Adrenal gland (tissue), 12 donors: Measurements from ENCODE around the gene NUP98. TPM values are rescaled to one million over a fixed set of nuclear protein-coding genes. Genes with fewer than 3 reads are reported as not detected.

Experiments
- DNase-seq, 7 donors: peaks; one replicate each; pipeline ENCODE4 v3.0.0-alpha.2; 2019 to 2020
- H3K27ac ChIP-seq, 5 donors: fragments of 200-600 bp; sonication (generic) in 4 of 5; 1 replicate in 3 of 5; 2 replicates in 2 of 5; pipeline versions ENCODE4 v1.5.1 to v1.8.0; 2016 to 2020; ENCODE audit warnings: mild to moderate bottlenecking in 1 of 5
- H3K27me3 ChIP-seq: fragments of 200-600 bp; 2 replicates; pipeline ENCODE4 v1.8.0; 2021
- H3K36me3 ChIP-seq, 2 donors: fragments of 200-600 bp; replicated peaks in 1 of 2; 1 replicate in 1 of 2; 2 replicates in 1 of 2; pipeline versions ENCODE4 v1.5.1 to v1.8.0; 2018 to 2022
- H3K4me1 ChIP-seq, 2 donors: fragments of 200-600 bp; replicated peaks in 1 of 2; 1 replicate in 1 of 2; 2 replicates in 1 of 2; pipeline versions ENCODE4 v1.5.1 to v1.8.0; 2018 to 2021
- H3K4me3 ChIP-seq, 4 donors: fragments of 200-600 bp; sonication (generic) in 3 of 4; one replicate each; pipeline ENCODE4 v1.5.1; 2016 to 2018
- H3K9me3 ChIP-seq, 3 donors: fragments of 200-600 bp; sonication (generic) in 1 of 3; replicated peaks in 1 of 3; 1 replicate in 2 of 3; 2 replicates in 1 of 3; pipeline versions ENCODE4 v1.5.1 to v1.8.0; 2016 to 2021
- CTCF ChIP-seq, 6 experiments: fragments of 450-650 bp in 4 of 6; fragments of 200-600 bp in 2 of 6; sonication (generic) in 1 of 6; IDR thresholded peaks; 1 replicate in 5 of 6; 2 replicates in 1 of 6; pipeline versions ENCODE4 v1.5.1 to v1.8.0; 2016 to 2021; ENCODE audit warnings: antibody characterized with exemption in 6 of 6, mild to moderate bottlenecking in 2 of 6, moderate library complexity in 1 of 6
- POLR2A ChIP-seq, 2 donors: fragments of 450-650 bp; IDR thresholded peaks; one replicate each; pipeline ENCODE4 v1.6.1; 2017; ENCODE audit warnings: antibody characterized with exemption in 2 of 2, mild to moderate bottlenecking in 2 of 2, moderate library complexity in 1 of 2
- WGBS, 4 donors: extraction: QIAGEN DNeasy Blood & Tissue Kit in 2 of 4; methylation state at CpG; one replicate each; pipeline versions ENCODE4 v1.1.5 to v1.1.7; 2013 to 2017; 5-methylcytosine and 5-hydroxymethylcytosine counted together
- intact Hi-C, 2 donors: fragments of 100-400 bp; cut with DNase I; formaldehyde crosslinking; loops; one replicate each; pipeline versions ENCODE4 v1.14.1 to v1.15.0; 2022 to 2023
- polyA plus RNA-seq, 3 donors: library from polyadenylated mRNA; stranded (reverse); fragments of 200-250 nt in 2 of 3; fragments of 350-450 nt in 1 of 3; fragmentation: Illumina TruSeq in 1 of 3; extraction: RNeasy Lipid Tissue Mini Kit (QIAGEN cat#74804) in 1 of 3; gene quantifications; one replicate each; pipeline ENCODE4 v1.2.3, GENCODE V29; 2013 to 2014
- total RNA-seq, 9 donors: library from RNA; depleted of rRNA in 4 of 9; stranded (reverse); fragments of >200 nt in 4 of 9; fragments of 120-200 nt in 1 of 9; fragmentation: NEBNext Ultra II Directional in 1 of 9; extraction: Animal tissue kit (Norgen Biotek cat#: 25700) in 1 of 9; gene quantifications; one replicate each; pipeline versions ENCODE4 v1.1.0 to v1.2.4, GENCODE V29; 2013 to 2023
- donor health status: healthy with polysubstance abuse.
- donor health status: Bipolar disorder and iron deficiency.
- donor health status: DM: yes; HTN: yes; CAD: no.
- donor health status: DM: no; HTN: no; CAD: no.
- donor health status: DM: no; HTN: no; CAD: no.
- donor health status: DM: yes; HTN: yes; CAD: no.

Gene NUP98
- total and polyA plus RNA-seq, 12 donors: 14.6 to 226 (median 56.9) TPM

- peaks cover 0 to 18% of the 10 kb centered on the region in 2 donors for H3K36me3 ChIP-seq
- DNase-seq: peak in 1 of 7 donors; percentile 71
- peak overlapping the region; percentile 17 to 86 (median 56) for H3K4me3 ChIP-seq
- H3K27ac ChIP-seq: peak overlapping the region; percentile 87 to 98 (median 93)
- TF ChIP-seq POLR2A (IDR thresholded peaks at IDR 0.05) (no peak), CTCF (IDR thresholded peaks at IDR 0.05) (no peak)
- no peaks in the 10 kb centered on the region for H3K9me3 ChIP-seq
- 0% methylated on average over 8 to 26 of the region's 26 CpGs for WGBS, 4 donors
- intact Hi-C loops: no loop called here
- H3K27me3 ChIP-seq: no peaks in the 10 kb centered on the region
- peaks cover 18 to 23% of the 10 kb centered on the region in 2 donors for H3K4me1 ChIP-seq
Observed at GRCh38 chr11:3796801-3797328, 489 bp downstream of the NUP98 start.

GRCh38 chr11:3796346-3796745 lies 1.0 kb downstream of the NUP98 start:
- intact Hi-C loops: no loop called here
- Histone ChIP-seq H3K27ac (peak overlapping the region in 3 of 5 donors; percentile 93 to 98 (median 98)), H3K9me3 (no peaks in the 10 kb centered on the region), H3K27me3 (no peaks in the 10 kb centered on the region), H3K4me1 (peaks cover 18 to 23% of the 10 kb centered on the region in 2 donors), H3K4me3 (peak overlapping the region in 3 of 4 donors; percentile 17 to 86 (median 68)), H3K36me3 (peaks cover 0 to 18% of the 10 kb centered on the region in 2 donors)
- WGBS, 4 donors: 5 to 9% (median 7%) methylated on average over 14 of the region's 14 CpGs
- peak in 1 of 7 donors; percentile 49 for DNase-seq
- TF ChIP-seq CTCF (IDR thresholded peaks at IDR 0.05): no peak
- no peak for TF ChIP-seq POLR2A (IDR thresholded peaks at IDR 0.05)

- intact Hi-C loops: no loop called here
- H3K27ac ChIP-seq: no peak overlapping the region
Observed at GRCh38 chr11:3796002-3796311, 1.4 kb downstream of the NUP98 start.

More at GRCh38 chr11:3796002-3796311, 1.4 kb downstream of the NUP98 start:
- Histone ChIP-seq H3K4me1 (peaks cover 18 to 23% of the 10 kb centered on the region in 2 donors), H3K9me3 (no peaks in the 10 kb centered on the region), H3K36me3 (peaks cover 0 to 18% of the 10 kb centered on the region in 2 donors), H3K4me3 (peak overlapping the region in 1 of 4 donors; percentile 86), H3K27me3 (no peaks in the 10 kb centered on the region)
- DNase-seq: no peak
- TF ChIP-seq POLR2A (IDR thresholded peaks at IDR 0.05): no peak
- TF ChIP-seq CTCF (IDR thresholded peaks at IDR 0.05): no peak
- 24 to 39% (median 36%) methylated on average over 6 of the region's 6 CpGs for WGBS, 4 donors
